Prostate gland (tissue), 2 donors: Measurements from ENCODE around the gene MAFG.

Experiments
- CTCF ChIP-seq, 4 experiments: fragments of 200-600 bp in 2 of 4; fragments of 450-650 bp in 2 of 4; sonication (generic) in 2 of 4; IDR thresholded peaks; 1 replicate in 3 of 4; 2 replicates in 1 of 4; pipeline ENCODE4 v1.5.1; 2016 to 2019; ENCODE audit warnings: antibody characterized with exemption in 4 of 4, mild to moderate bottlenecking in 2 of 4, moderate library complexity in 2 of 4
- POLR2A ChIP-seq: fragments of 450-650 bp; IDR thresholded peaks from one replicate; pipeline ENCODE4 v1.6.1; 2016; ENCODE audit warnings: antibody characterized with exemption, mild to moderate bottlenecking
- POLR2AphosphoS5 ChIP-seq: sonication (generic); formaldehyde crosslinking; IDR thresholded peaks from one replicate; pipeline ENCODE4 v1.6.1; 2017; ENCODE audit warnings: antibody characterized with exemption

- TF ChIP-seq POLR2AphosphoS5 (no peak), CTCF (IDR thresholded peaks at IDR 0.05) (no peak), POLR2A (no peak)
Observed at GRCh38 chr17:81906476-81907218, 20.9 kb downstream of the MAFG start.
